AG04449 (cell line): Measurements from ENCODE around the gene NUDC.

ENCODE experiments used
- CTCF ChIA-PET: fragments of 350-600 bp; formaldehyde crosslinking; extraction: SDS; loops from one replicate; lab custom pipeline; 2021; ENCODE audit warnings: antibody characterized with exemption; lab: Yijun Ruan, JAX
- POLR2A ChIA-PET: fragments of 400-600, 350-600 bp; formaldehyde crosslinking; extraction: SDS; loops from one replicate; lab custom pipeline; 2020; ENCODE audit warnings: antibody characterized with exemption, inconsistent platforms; lab: Yijun Ruan, JAX
- DNase-seq: peaks from one replicate; pipeline ENCODE4 v3.0.0-alpha.2; 2010; ENCODE audit warnings: low read depth, low spot score
- H3K4me3 ChIP-seq: 2 replicates; pipeline ENCODE4 v1.5.1; 2011; ENCODE audit warnings: low read depth, mild to moderate bottlenecking, control low read depth, low read length
- TF ChIP-seq, protein P1 (sequence below): IDR thresholded peaks from one replicate; pipeline ENCODE4 v1.5.1; 2011; ENCODE audit warnings: mild to moderate bottlenecking, moderate library complexity, low read length, control low read depth, inconsistent platforms; ENCODE audit not compliant: insufficient read depth; ENCODE audit errors: missing control alignments

The NUDC gene

DNA sequence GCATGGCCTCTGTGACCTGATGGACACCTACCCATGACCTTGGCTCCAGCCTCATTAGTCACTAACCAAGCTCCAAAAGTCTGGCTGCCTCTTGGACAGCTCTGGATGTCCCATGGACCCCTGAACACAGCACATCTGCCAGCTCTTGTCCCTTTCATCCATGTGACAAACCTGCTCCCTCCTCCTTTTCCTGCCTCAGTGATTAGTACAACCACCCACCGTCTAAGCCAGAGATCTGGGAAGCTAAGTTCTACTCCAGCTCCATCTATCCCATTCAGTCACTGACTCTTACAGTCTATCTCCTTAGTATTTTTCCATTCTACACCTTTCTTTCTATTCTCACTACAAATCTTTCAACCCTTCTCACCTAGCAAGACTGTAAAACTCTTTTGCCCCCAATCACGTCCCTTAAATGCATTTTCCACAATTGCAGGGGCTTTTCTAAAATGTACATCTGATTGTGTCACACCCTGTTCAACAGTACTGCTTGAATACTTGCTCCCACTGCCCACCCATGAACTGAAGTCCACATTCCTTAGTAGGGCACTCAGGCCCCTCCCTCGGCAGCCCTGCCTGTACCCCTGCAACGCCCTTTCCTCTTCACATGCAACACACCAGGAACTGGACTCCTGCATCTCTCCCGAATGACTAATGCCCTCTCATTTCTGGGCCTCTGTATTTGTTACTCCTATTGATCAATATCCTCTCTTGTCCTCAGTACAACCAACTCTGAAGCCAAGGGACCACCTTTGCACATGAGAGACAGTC, 38.7 kb upstream of the NUDC start:
- no peak for DNase-seq
- POLR2A ChIA-PET: interaction anchor here (0.6 to 1.1 kb wide), 2 partner anchors 27 to 332 kb away, joined by 3 to 4 read pairs; no protein-coding TSS in a partner anchor
- H3K4me3 ChIP-seq: no peak overlapping the region
- CTCF ChIA-PET: interaction anchor here (1.0 to 15.8 kb wide), 10 partner anchors 16 to 383 kb away, joined by 3 to 205 read pairs (median 4); no protein-coding TSS in a partner anchor
- TF ChIP-seq, protein P1, sequence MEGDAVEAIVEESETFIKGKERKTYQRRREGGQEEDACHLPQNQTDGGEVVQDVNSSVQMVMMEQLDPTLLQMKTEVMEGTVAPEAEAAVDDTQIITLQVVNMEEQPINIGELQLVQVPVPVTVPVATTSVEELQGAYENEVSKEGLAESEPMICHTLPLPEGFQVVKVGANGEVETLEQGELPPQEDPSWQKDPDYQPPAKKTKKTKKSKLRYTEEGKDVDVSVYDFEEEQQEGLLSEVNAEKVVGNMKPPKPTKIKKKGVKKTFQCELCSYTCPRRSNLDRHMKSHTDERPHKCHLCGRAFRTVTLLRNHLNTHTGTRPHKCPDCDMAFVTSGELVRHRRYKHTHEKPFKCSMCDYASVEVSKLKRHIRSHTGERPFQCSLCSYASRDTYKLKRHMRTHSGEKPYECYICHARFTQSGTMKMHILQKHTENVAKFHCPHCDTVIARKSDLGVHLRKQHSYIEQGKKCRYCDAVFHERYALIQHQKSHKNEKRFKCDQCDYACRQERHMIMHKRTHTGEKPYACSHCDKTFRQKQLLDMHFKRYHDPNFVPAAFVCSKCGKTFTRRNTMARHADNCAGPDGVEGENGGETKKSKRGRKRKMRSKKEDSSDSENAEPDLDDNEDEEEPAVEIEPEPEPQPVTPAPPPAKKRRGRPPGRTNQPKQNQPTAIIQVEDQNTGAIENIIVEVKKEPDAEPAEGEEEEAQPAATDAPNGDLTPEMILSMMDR: no peak

DNA sequence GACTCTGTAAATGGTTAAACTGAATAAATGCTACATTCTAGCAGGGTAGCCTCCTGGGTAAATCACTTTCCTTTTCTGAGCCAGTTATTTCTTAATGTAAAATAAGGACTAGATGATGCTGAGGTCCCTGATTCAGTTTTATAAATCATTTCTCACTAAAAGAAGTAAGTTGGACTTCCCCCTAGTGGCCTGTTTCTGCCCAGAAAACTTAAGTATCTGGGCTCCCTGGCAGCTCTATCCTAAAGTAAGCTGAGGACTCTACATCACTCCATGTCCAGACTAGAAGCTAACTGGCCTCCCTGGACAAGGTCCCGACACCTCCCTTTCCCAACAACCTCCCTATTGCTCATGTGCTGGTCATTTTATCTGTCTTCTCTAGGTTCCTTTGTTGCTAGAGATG, 34.4 kb upstream of the NUDC start:
- POLR2A ChIA-PET: interaction anchor here (0.7 to 4.5 kb wide), 3 partner anchors 12 to 163 kb away, joined by 3 to 42 read pairs (median 3); partner anchors contain the start of gene GPATCH3
- H3K4me3 ChIP-seq: no peak overlapping the region
- DNase-seq: no peak
- CTCF ChIA-PET: interaction anchor here (0.6 to 5.1 kb wide), 21 partner anchors 8 to 296 kb away, joined by 3 to 60 read pairs (median 3); partner anchors contain the start of gene GPATCH3
- TF ChIP-seq, protein P1: peak; percentile 39

DNA sequence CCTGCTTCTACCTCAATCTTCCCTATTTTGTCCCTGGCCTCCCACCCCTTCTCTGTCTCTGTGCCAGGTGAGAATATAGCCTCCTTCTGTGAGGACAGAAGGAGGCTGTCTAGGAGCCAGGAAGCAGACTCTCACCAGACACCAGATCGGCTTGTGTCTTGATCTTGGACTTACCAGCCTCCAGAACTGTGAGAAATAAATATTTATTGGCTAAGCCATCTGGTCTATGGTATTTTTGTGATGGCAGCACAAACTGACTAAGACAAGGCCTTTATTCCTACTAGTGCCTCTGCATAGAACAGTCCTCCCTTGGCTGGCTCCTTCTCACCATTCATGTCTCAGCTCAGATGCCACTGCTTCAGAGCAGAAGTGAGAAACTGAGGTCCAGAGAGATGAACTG, 33.3 kb upstream of the NUDC start:
- no peak for DNase-seq
- TF ChIP-seq, protein P1: no peak
- POLR2A ChIA-PET: interaction anchor here (4.5 kb wide), 1 partner anchor 11 kb away, joined by 42 read pairs; the partner anchor contains the start of gene GPATCH3
- H3K4me3 ChIP-seq: no peak overlapping the region
- CTCF ChIA-PET: interaction anchor here (0.6 to 5.1 kb wide), 15 partner anchors 9 to 294 kb away, joined by 3 to 60 read pairs (median 4); partner anchors contain the start of gene GPATCH3

DNA sequence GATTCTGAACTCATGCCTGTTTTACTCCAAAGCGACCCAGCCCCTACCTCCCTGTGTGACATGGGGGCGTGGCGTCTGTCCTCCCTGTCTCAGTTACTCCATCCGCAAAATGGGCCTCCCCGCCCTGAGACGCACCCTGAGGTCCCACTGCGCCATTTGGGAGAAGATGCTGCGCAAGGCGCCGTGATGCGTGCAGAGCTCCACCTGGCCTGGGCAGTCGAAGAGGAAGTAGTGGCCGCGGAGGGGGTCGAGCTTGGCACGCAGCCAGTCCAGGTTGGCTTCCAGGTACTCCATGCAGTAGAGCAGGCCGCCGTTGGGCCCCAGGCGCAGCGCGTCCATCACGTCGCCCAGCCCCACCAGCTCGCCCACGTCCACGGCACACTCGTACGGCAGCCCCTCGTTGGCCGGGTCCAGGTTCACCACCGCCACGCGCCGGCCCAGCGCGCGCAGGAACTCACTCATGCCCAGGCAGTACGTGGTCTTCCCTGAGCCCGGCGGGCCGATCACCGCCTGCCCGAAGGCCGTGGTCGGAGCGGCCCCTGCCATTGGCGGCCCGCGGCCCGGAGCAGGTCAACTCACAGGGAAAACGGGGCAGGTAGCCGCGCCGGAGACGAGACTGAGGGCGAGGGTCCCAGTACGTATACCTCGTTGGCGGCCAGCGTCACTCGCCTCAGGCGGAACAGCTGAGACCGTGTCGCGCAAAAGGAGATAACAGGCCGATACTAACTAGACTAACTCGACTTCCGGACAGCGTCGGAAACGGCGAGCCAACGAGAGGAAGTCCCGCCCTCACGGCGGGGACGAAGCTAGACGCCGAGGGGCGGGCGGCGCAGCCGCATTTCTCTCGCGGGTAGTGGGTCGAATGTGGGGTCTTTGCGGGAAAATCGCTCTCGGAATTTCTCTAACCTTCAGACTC, 31.7 kb upstream of the NUDC start, which contains the start of gene GPN2:
GPN2 (minus strand) TSS at position 733 of the 916 bp plus-strand sequence; CDS start at position 546, 187 bp downstream.
- ChIA-PET POLR2A (interaction anchor here (0.6 to 4.5 kb wide), 5 partner anchors 9 to 275 kb away, joined by 3 to 42 read pairs (median 4); partner anchors contain the start of genes GPATCH3, NUDC and TRNP1), CTCF (interaction anchor here (0.8 to 5.1 kb wide), 18 partner anchors 9 to 291 kb away, joined by 3 to 60 read pairs (median 5); partner anchors contain the start of gene GPATCH3)
- H3K4me3 ChIP-seq: peak within 1 kb of the TSS; percentile 98
- TF ChIP-seq, protein P1: no peak
- DNase-seq: peak; percentile 21

DNA sequence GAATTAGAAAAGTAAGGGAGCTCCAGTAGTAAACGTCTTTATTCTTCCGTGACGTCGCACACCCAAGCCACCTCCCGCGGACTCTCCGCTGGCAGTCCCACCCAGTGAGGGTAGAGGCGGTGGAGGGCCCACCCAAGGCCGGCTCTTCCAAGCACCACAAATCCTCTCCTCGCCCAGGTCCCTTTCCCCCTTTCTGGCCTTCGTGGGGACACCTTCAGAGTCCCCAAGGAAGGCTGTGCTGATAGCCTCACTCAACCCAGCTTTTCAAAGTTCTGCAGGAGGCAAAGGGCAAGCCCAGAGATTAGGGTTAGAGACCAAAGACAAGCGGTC, 31.1 kb upstream of the NUDC start:
- POLR2A ChIA-PET: interaction anchor here (0.6 to 4.5 kb wide), 5 partner anchors 9 to 276 kb away, joined by 3 to 42 read pairs (median 4); partner anchors contain the start of genes GPATCH3, NUDC and TRNP1
- DNase-seq: no peak
- TF ChIP-seq, protein P1: no peak
- H3K4me3 ChIP-seq: peak overlapping the region; percentile 98
- CTCF ChIA-PET: interaction anchor here (0.8 to 5.1 kb wide), 11 partner anchors 9 to 292 kb away, joined by 3 to 60 read pairs (median 5); partner anchors contain the start of gene GPATCH3
